Dedifferentiated amniotic fluid mesenchymal stem cell (primary cell): Measurements from ENCODE around the gene COL5A1.

Experiments used
- DNase-seq: peaks from one replicate; pipeline ENCODE4 v3.0.0-alpha.2; 2016; ENCODE audit errors: extremely low spot score

Gene COL5A1

DNA sequence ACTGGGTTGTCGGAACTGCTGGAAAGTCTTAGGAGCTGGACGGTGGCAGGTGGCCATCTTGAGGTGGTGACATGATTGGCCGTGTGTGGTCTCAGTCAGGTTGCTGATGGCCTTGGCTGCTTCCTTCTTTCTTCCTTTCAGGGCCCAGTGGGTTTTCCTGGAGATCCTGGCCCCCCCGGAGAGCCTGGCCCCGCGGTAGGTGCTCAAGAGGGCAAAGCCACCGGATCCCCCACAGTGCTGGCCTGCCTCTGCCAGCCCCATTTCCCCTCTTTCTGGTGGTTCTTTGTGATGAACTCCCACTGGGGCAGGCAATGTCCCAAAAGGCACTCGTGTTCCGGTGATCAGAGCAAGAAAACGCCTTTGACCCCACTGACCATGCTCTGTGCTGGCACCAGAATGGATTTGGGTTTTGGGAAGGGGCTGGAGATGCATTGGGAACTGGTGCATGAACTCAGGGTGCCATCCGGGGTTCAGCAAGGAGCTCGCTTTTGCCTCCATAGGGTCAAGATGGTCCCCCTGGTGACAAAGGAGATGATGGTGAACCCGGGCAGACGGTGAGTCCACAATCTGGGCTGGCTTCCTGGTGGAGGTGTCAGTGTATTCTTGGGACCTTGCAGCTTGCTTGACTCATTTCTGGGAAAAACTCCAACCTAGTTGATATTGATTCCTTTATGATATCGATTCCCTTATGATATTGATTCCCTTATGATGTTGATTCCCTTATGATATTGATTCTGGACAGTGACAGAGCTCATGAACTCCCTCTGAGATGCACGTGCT is 174.0 kb downstream of the COL5A1 start:
- no peak for DNase-seq

GRCh38 chr9:134816264-134816663 is 174.7 kb downstream of the COL5A1 start:
- DNase-seq, result no peak

- no peak for DNase-seq
Observed at GRCh38 chr9:134818000-134818568, 176.5 kb downstream of the COL5A1 start.

GRCh38 chr9:134818591-134818990 is 177.0 kb downstream of the COL5A1 start:
- DNase-seq, result no peak

- no peak for DNase-seq
Observed at GRCh38 chr9:134820901-134821300, 179.3 kb downstream of the COL5A1 start.

GRCh38 chr9:134822541-134822940 is 180.9 kb downstream of the COL5A1 start:
- DNase-seq, result no peak

DNA sequence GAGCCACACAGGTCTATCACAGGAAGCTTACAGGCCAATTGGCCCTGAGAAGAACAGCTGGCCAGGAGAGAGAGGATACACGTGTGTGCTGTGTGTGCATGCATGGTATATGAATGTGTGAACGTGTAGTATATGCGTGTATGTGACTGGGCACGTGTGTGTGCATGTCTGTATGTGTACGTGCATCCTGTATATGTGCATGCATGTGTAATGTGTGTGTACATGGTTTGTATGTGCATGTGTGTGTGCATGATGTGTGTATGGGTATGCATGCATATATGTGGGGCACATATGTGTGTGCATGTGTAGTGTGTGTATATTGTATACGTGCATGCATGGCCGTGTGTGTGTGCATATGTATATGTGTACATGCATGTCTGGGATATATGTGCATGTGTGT is 182.0 kb downstream of the COL5A1 start:
- DNase-seq, result no peak

GRCh38 chr9:134824583-134824982 is 183.0 kb downstream of the COL5A1 start:
- DNase-seq, result no peak

DNA sequence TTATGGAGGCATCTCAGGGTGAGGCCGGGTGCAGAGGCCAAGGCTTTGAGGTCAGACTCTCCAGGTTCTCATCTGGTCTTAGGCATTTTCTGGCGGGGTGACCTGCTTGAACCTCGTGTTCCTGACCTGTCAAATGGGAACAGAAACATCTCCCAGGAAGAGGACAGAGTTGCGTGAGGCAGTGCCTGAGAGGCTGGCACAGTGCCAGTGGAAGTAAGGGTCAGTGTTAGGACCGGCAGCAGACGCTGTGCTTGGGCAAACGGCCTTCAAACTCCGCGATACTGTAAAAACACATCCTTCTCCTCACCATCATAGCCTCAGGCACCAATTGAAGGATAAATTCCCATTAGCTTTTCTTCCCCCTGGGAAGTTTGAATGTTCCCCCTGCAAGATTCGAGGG is 183.4 kb downstream of the COL5A1 start:
- DNase-seq, result no peak

GRCh38 chr9:134826336-134827285 is 185.0 kb downstream of the COL5A1 start:
- DNase-seq, result no peak

- DNase-seq, result no peak
Observed at GRCh38 chr9:134827559-134827958, 186.0 kb downstream of the COL5A1 start.

GRCh38 chr9:134827993-134828392 is 186.4 kb downstream of the COL5A1 start:
- DNase-seq, result no peak

- no peak for DNase-seq
Observed at GRCh38 chr9:134828892-134829291, 187.3 kb downstream of the COL5A1 start.

DNA sequence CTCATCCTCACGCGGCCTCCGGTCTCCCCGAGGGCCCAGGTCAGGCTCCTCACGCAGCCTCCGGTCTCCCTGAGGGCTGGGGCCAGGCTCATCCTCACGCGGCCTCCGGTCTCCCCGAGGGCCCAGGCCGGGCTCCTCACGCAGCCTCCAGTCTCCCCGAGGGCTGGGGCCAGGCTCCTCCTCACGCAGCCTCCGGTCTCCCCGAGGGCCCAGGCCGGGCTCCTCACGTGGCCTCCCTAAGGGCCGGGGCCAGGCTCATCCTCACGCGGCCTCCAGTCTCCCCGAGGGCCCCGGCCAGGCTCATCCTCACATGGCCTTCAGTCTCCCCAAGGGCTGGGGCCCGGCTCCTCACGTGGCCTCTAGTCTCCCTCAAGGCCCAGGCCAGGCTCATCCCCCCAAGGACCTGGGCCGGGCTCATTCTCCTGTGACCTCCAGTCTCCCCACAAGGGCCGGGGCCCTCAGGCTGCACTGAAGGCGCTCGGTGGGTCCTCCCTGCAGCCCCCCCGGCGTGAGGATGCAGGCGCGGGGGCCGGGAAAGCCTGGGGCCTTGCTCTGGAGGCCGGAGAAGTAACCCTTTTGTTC is 187.8 kb downstream of the COL5A1 start:
- no peak for DNase-seq

- DNase-seq, result no peak
Observed at GRCh38 chr9:134830126-134830525, 188.5 kb downstream of the COL5A1 start.

DNA sequence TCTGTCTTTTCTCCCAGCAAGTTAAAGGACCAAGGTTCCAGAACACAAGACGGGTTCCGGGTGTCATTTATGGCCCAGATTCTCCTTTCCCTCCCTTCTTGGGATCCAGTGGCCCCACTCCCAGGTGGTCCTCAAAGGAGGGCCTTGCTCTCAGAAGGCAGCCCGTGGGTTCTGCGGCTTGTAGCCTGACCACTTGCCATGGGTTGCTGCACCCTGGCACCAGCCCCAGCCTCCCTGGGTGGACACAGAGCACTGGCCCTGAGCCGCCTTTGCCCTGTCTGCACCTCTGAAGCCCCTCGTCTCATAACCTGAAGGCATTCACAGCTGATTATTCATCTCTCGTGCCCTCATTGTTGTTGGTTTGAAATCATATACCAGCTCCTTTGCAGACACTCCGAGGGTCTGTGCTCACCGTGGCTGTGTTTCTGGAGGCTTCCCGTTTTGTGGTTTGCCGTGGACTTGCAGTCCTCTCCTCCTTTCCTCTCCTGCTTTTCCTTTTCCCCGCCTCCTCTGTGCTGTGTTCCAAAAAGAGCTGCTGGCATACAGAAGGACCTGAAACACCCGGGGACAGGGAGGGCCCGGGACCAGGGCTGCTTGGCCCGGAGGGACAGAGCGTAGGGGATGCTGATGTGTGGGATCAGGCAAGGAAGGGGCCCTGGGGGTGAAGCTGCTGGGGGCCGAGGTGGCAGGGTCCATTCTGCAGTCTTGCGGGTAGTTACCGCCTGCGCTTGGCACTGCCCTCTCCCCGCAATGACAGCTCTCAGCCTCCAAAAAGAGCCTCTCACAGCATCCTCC is 189.5 kb downstream of the COL5A1 start:
- no peak for DNase-seq

DNA sequence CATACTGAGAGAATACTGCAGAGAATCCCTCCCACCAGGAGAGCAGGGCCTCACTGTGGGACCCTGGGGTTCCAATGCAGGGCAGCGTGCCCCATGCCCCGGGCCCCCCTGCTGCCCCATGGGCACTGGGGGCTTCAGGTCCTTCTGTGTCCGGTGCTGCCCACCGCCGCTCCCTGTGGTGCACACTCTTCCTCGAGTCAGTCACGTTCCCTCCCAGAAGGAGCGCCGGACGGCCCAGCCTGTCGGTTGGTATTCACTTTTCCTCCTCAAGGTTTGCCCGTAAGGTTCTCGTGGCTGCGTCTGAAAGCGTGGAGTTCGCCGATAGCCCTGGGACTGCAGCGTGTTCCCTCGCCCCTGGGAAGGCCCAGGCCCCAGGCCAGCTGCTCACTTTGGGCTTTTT is 190.9 kb downstream of the COL5A1 start:
- no peak for DNase-seq

DNA sequence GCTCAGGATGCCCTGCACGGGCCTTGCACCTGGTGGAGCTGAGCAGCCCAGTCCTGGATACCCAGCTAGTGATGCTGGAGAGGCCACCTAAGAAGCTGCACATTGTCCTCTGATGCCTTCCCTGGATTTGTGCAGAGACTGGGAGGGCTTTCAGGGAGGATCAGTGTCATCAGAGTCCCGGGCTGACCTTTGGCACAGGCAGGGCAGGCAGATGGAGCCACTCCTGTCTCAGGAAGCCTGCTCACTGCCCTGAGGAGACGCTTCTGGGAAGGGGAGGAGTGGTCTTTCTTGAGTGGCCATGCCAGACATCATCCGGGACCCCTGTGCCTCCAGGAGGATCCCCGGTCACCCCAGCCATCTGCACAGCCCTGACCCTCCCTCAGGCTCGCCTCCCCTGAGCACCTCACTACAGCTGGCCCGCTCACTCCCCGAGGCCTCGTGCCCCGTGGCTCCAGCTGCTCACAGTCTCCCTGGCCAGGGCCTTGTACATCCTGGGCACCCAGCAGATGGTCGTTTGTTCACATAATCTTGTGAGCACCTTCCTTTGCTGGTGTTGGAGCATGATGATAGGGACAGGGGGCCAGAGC is 191.8 kb downstream of the COL5A1 start:
- DNase-seq, result no peak

DNA sequence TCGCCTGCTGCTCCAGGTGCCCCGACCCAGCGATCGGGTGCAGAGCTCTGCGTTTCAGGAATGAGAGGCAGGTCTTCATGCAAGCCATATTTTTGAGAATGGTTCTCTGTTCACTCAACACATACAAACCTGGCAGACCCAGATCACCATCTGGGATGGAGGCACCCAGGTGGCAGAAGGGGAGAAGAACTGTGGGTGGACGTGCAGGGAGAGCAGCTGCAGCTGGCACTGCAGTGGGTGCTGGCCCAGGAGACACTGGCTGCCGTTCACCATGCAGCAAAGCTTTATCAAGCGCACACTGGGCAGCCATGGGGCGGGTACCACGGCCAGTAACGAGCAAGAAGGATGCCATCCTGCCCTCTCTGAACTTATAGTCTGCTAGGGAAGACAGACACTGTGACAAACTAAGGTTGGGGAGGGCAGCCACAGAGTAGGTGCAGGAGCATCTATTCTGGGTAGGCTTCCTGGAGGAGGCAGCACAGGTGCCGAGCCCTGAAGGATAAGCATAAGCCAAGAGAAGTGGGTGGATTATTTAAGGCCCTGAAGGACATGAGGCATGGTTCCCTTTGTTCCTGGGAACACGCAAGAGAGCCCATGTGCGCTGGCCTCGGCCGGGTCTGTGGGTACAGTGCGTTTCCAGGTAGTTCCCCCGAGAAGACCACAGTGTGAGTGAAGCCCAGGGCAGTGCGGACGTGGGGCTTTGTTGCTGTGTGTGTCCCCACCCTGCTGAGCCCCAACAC is 192.8 kb downstream of the COL5A1 start:
- DNase-seq, result no peak

- no peak for DNase-seq
Observed at GRCh38 chr9:134834957-134835419, 193.4 kb downstream of the COL5A1 start.
